ENCODE results near the gene KLRK1.
"Not testable (repeated sequence)": the region's sequence is repeated elsewhere in the genome, so short reads cannot be mapped to it uniquely, and the experiment has no call there.

Gene KLRK1

DNA sequence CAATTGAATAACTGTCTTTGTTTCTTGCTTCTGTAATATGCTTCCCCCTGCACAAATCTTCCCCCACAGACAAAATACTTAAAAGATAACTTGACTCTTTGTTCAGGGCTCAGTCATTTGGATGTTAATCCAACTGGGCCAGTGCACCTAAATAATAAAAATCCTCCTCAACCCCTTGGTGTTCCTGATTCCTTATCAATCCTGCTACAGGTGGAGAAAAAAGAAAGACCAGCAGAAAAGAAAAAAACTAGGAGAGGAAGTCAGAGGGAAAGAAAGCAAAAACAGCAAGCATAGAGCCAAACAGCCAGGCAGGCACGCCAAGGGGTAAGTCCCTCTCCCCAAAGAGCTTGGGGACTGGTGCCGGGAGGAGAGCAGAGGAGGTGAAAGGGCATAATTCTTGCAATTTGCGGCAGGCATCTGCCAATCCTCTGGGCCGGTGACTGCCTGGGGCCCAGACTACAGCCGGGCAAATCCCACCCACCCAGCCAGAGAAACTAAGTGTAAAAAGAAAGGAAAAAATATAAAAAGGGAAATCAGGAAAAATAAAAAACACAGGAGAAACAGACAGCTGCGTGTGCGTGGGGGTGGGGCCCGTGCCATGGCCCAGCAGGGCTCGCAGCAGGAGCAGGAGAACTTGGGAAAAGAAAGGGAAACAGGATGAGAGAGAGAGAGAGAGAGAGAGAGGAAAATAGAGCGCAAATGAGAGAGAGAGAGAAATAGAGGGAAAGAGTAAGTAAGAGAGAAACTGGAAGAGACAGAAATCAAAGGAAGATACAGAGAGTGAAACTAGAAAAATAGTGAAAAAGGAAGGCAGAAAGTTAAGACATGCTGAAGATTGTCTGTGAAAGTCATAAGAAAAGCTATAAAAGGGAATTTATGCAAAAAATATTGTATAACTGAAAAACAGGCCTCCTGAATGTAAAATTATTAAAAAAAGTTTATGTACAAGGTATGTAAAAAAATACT is 21.4 kb downstream of the KLRK1 start:
- Histone ChIP-seq H3K4me1 (peaks cover 19% of the 10 kb centered on the region), H3K9ac (no peak overlapping the region), H3K79me2 (no peaks in the 10 kb centered on the region), H3K4me2 (ENCODE audit: low read length) (no peak overlapping the region), H2AFZ (peak overlapping the region; percentile 66), H3K36me3 (ENCODE audit: control insufficient read depth, insufficient read depth, low read length) (no peaks in the 10 kb centered on the region), H3K9me3 (ENCODE audit: control insufficient read depth, low read length) (no peaks in the 10 kb centered on the region), H3K27ac (peak overlapping the region; percentile 92), H3K27me3 (ENCODE audit: control insufficient read depth, insufficient read depth, low read length) (no peaks in the 10 kb centered on the region), H3K4me3 (ENCODE audit: low read depth, low read length) (no peak overlapping the region)
- no peak for TF ChIP-seq CTCF (IDR thresholded peaks at IDR 0.05)

GRCh38 chr12:10367714-10368113 is 22.1 kb downstream of the KLRK1 start:
- peak overlapping the region; percentile 66 for H2AFZ ChIP-seq
- peaks cover 22% of the 10 kb centered on the region for H3K4me1 ChIP-seq
- H3K9me3 ChIP-seq (ENCODE audit: control insufficient read depth, low read length); H3K36me3 ChIP-seq (ENCODE audit: control insufficient read depth, insufficient read depth, low read length); H3K9ac ChIP-seq; H3K27me3 ChIP-seq (ENCODE audit: control insufficient read depth, insufficient read depth, low read length); H3K79me2 ChIP-seq; H3K4me3 ChIP-seq (ENCODE audit: low read depth, low read length); H3K4me2 ChIP-seq (ENCODE audit: low read length): not testable (repeated sequence)
- H3K27ac ChIP-seq: peak overlapping the region; percentile 92

DNA sequence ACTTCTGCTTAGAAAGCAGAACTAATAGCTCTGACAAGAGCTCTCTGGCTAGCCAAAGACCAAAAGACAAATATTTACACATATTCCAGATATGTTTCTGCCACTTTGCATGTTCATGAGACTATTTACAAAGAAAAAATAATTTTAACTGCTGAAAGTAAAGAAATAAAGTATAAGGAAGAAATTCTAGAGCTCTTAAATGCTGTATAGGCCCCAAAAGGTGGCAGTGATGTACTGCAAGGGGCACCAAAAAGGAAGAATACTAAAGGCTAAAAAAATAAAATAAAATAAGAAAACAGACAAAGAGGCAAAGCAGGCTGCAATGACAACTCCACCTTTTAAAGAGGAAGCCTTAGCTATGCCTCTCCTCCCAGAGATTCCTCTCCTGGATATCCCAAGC is 23.0 kb downstream of the KLRK1 start:
- peak; percentile 49 for TF ChIP-seq CTCF (IDR thresholded peaks at IDR 0.05)
- Histone ChIP-seq H2AFZ (peak overlapping the region; percentile 98), H3K36me3 (ENCODE audit: control insufficient read depth, insufficient read depth, low read length) (no peaks in the 10 kb centered on the region), H3K4me2 (ENCODE audit: low read length) (no peak overlapping the region), H3K4me3 (ENCODE audit: low read depth, low read length) (no peak overlapping the region), H3K27me3 (ENCODE audit: control insufficient read depth, insufficient read depth, low read length) (no peaks in the 10 kb centered on the region), H3K79me2 (no peaks in the 10 kb centered on the region), H3K27ac (peak overlapping the region; percentile 92), H3K9me3 (ENCODE audit: control insufficient read depth, low read length) (no peaks in the 10 kb centered on the region), H3K9ac (no peak overlapping the region), H3K4me1 (peaks cover 26% of the 10 kb centered on the region)

DNA sequence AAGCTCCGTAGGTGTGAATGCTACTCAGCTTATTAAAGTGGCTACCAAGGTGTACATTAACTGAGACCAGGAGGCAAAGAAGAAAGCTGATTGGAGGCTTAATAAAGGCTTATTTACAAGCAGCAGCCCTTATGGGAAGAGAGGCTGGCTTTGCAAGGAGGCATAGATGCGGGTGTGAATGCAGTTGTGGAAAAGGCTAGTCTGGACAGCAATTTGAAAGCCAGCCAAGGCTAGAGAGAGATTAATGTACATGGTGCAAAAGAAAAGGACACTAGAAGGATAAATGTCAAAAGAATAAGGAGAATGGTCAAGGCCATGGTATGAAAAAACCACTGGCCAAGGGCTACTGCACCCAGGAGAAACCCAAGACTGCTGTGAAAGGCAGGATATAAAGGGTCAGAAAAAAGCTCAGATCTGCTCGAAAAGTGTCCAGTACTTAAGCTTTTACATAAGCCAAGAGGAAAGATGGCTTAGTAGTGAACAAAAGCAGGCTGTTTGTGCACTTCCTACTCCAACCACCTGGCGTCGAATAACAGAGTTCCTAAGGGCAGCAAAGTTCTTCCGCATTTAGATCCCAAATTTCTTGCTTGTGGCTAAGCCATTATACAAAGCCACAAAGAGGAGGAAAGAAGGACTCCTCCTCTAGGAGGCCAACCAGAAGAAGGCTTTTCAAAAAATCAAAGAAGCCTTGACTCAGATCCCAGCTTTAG is 24.0 kb downstream of the KLRK1 start:
- TF ChIP-seq CTCF (IDR thresholded peaks at IDR 0.05): peak; percentile 51
- peak overlapping the region; percentile 79 for H3K4me3 ChIP-seq (ENCODE audit: low read depth, low read length)
- no peaks in the 10 kb centered on the region for H3K36me3 ChIP-seq (ENCODE audit: control insufficient read depth, insufficient read depth, low read length)

More for the DNA sequence above, 24.0 kb downstream of the KLRK1 start:
- peak overlapping the region; percentile 87 for H3K4me2 ChIP-seq (ENCODE audit: low read length)
- H3K79me2 ChIP-seq: no peaks in the 10 kb centered on the region
- peak overlapping the region; percentile 98 for H2AFZ ChIP-seq
- peaks cover 26% of the 10 kb centered on the region for H3K4me1 ChIP-seq
- H3K9ac ChIP-seq: no peak overlapping the region
- no peaks in the 10 kb centered on the region for H3K9me3 ChIP-seq (ENCODE audit: control insufficient read depth, low read length)
- peak overlapping the region; percentile 92 for H3K27ac ChIP-seq
- no peaks in the 10 kb centered on the region for H3K27me3 ChIP-seq (ENCODE audit: control insufficient read depth, insufficient read depth, low read length)

Data from parathyroid adenoma (tissue), 2 donors.